Activated gamma-delta T cell treated with anti-CD3 and anti-CD28 coated beads, Interleukin-2, amount 50 U/mL, for 16 hours (primary cell): ENCODE data around the gene ACTR5.
"Not testable (repeated sequence)": the region's sequence is repeated elsewhere in the genome, so short reads cannot be mapped to it uniquely, and the experiment has no call there.

ENCODE experiments used
- DNase-seq: peaks from one replicate; pipeline ENCODE4 v3.0.0-alpha.2; 2020; ENCODE audit warnings: low read depth

ACTR5 gene

GRCh38 chr20:38804682-38805501 is 56.6 kb downstream of the ACTR5 start:
- peak; percentile 67 for DNase-seq

- peak; percentile 66 for DNase-seq
These were observed 57.3 kb downstream of the ACTR5 start, which contains the start of gene PPP1R16B for GRCh38 chr20:38805502-38805957. PPP1R16B (plus strand) TSS chr20:38805697; CDS start chr20:38835926, 30,229 bp downstream.

GRCh38 chr20:38805958-38806854 is 57.9 kb downstream of the ACTR5 start:
- DNase-seq: peak; percentile 17

GRCh38 chr20:38806855-38807655 is 58.8 kb downstream of the ACTR5 start:
- DNase-seq: no peak

DNA sequence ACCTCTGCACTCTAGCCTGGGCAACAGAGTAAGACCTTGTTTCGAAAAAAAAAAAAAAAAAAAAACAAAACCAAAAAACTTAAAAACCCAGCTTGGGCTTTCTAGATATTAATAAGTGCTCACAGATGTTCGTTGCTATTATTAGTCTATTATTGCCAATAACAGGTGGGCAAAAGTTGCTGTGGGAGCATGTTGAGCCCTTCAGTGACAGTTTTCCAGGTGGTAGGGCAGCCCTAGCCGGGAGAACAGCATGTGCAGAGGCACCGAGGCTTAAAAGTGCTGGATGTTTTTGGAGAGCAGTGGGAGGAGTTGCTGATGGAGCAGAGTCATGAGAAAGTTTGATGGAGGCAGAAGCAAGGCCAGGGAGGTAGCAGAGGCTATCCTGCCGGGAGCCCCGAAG is 61.7 kb downstream of the ACTR5 start:
- no peak for DNase-seq

DNA sequence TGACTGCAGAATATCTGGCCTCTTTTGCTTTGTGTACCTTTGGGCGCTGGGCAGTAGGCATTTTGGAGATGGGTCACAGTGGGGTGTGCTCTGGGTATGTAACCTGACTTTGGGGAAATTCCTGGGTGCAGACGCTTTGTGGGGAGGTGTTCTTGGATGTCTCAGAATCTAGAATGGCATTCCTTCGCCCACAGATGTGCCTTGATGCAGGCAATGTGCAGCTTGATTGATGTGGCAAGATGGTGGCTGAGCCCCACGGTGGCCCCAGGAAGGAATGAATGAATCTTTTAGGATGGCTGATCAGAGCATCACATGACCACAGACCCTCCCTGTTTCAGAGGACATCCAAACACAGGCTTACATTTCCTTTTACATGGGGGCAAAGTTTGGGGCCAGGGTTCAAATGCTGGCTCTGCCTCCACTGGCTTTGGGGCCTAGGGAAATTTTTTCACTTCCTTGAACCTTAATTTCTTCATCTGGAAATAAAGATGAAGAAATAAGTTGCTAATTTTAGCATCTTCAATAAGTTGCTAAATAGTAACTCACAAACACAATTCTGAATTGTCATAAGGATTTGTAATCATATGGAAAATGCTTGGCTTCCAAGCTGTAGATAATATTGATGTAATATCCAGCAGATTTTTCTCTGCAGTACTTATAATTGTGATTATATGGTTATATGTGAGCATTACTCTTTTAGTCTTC is 62.8 kb downstream of the ACTR5 start:
- DNase-seq: no peak

GRCh38 chr20:38811769-38812168 is 63.5 kb downstream of the ACTR5 start:
- no peak for DNase-seq

DNA sequence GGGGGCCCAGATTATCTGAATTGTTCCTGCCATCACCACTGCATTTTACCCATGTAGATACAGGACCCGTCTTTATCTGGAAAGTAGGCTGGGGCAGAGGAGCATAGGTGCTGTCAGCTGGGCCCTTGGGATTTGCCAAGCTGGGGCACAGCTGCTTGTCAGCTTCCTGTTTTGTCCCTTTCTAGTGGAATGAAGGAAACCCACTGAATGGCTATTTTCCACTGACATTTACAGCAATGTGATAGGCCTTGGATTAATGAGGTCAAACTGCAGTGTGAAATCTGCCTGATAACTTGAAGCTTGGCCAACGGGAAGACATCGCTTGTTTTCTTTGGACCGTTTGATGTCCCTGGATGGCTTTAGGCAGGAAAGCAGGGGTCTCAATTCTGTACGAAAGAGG is 63.9 kb downstream of the ACTR5 start:
- DNase-seq: no peak

DNA sequence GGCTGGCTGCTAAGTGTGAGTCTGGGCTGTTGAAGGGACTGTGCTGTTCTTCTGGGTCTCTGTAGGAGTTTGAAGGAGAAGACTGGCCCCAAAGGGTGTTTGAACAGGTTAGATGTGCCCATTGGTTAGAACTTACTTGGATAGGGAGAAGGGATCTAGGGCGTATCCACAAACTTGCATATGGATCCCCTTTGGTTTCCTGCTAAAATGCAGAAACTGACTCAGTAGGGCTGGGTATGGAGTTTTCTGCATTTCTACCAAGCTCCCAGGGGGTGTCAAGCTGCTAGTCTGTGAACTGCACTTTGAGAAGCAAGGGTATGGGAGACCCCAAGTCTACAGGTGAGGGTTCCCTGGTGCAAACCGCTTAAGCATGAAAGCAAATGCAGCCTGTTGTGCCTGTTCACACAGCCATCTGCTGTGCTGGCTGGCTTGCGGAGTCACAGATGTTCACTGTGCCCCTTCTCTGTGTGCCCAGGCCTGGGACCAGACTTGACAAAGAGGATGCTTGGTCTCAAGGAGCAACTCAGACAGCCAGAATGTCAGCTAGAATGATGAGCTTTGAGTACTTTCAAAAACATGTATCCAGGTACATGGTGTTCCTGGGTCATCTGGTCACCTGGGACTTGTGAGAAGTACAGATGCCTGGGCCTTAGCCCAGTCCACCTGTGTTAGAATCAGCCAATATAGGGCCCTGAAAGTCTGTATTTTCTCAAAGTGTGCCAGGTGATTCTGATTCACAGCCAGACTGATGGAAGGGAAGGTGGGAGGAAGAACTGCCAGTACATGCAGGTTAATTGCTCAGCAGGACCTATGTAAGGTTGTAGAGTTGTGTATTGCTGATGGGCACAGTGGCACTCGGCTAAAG is 64.7 kb downstream of the ACTR5 start:
- no peak for DNase-seq

- DNase-seq: not testable (repeated sequence)
These were observed 65.3 kb downstream of the ACTR5 start for GRCh38 chr20:38813574-38813962.

DNA sequence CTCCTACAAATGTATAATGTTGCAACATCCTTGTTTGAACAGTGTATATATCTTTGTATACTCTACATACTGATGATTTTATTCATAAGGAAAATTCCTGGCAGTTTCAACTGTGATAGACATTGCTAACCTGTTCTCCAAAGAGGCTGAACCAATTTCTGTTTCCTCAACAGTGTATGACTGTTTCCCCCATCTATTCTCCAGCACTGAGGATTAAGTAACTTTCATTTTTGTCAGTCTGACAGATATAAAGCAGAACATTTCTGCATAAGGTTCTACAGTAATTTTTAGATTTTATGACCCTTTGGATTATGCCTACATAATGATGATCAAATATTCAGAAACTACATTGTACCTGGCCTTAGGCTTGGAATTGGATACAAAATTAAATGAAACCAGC is 67.2 kb downstream of the ACTR5 start:
- DNase-seq: no peak

GRCh38 chr20:38818113-38819065 is 70.1 kb downstream of the ACTR5 start:
- DNase-seq: no peak
